Measurements from ENCODE around the gene DGKH. TPM values are rescaled to one million over a fixed set of nuclear protein-coding genes. Genes with fewer than 3 reads are reported as not detected.

The DGKH gene
- total and polyA plus RNA-seq, 2 experiments from 2014 or later: 3.6 to 7.2 TPM

GRCh38 chr13:42027286-42027685 lies 21.2 kb upstream of the DGKH start:
- Histone ChIP-seq H4K20me1 (ENCODE audit: insufficient read depth, poor library complexity, severe bottlenecking) (no peaks in the 10 kb centered on the region), H3K36me3 (replicated peaks; ENCODE audit: insufficient read depth, low read depth) (no peaks in the 10 kb centered on the region), H3K9me3 (ENCODE audit: low read depth) (no peaks in the 10 kb centered on the region), H3K27ac (peak overlapping the region; percentile 54), H2AFZ (no peak overlapping the region), H3K4me2 (no peak overlapping the region), H3K27me3 (no peaks in the 10 kb centered on the region), H3K4me1 (ENCODE audit: insufficient read depth) (peaks cover 19% of the 10 kb centered on the region), H3K4me3 (no peak overlapping the region), H3K9me2 (replicated peaks; ENCODE audit: insufficient read depth) (no peaks in the 10 kb centered on the region), H3K79me2 (no peaks in the 10 kb centered on the region)
- no peak for DNase-seq (ENCODE audit: low spot score)
- TF ChIP-seq EZH2phosphoT487 (IDR thresholded peaks at IDR 0.05; ENCODE audit: low read depth, severe bottlenecking, unreplicated experiment) (no peak), EZH2 (IDR thresholded peaks at IDR 0.05; ENCODE audit: borderline replicate concordance) (no peak), CTCF (IDR thresholded peaks at IDR 0.05; ENCODE audit: poor library complexity) (no peak)

GRCh38 chr13:42028113-42028799 lies 20.2 kb upstream of the DGKH start:
- WGBS (ENCODE audit: low lambda C conversion rate, missing lambda C conversion rate): 52% methylated on average over 3 of the region's 3 CpGs
- peak; percentile 64 for DNase-seq (ENCODE audit: low spot score)
- Histone ChIP-seq H3K4me3 (no peak overlapping the region), H3K4me2 (peak overlapping the region; percentile 58), H3K36me3 (replicated peaks; ENCODE audit: insufficient read depth, low read depth) (no peaks in the 10 kb centered on the region), H3K4me1 (ENCODE audit: insufficient read depth) (peaks cover 19% of the 10 kb centered on the region), H3K9me2 (replicated peaks; ENCODE audit: insufficient read depth) (no peaks in the 10 kb centered on the region), H2AFZ (peak overlapping the region; percentile 62), H3K27me3 (no peaks in the 10 kb centered on the region), H4K20me1 (ENCODE audit: insufficient read depth, poor library complexity, severe bottlenecking) (no peaks in the 10 kb centered on the region), H3K27ac (peak overlapping the region; percentile 95), H3K79me2 (no peaks in the 10 kb centered on the region), H3K9me3 (ENCODE audit: low read depth) (no peaks in the 10 kb centered on the region)
- TF ChIP-seq EZH2 (IDR thresholded peaks at IDR 0.05; ENCODE audit: borderline replicate concordance): no peak

- DNase-seq (ENCODE audit: low spot score): no peak
- H3K36me3 ChIP-seq (replicated peaks; ENCODE audit: insufficient read depth, low read depth): no peaks in the 10 kb centered on the region
- H3K79me2 ChIP-seq: no peaks in the 10 kb centered on the region
Measured at GRCh38 chr13:42035905-42036521, 12.4 kb upstream of the DGKH start.

More at GRCh38 chr13:42035905-42036521, 12.4 kb upstream of the DGKH start:
- Histone ChIP-seq H3K9me2 (replicated peaks; ENCODE audit: insufficient read depth) (no peaks in the 10 kb centered on the region), H3K27ac (no peak overlapping the region), H3K27me3 (no peaks in the 10 kb centered on the region), H3K9me3 (ENCODE audit: low read depth) (no peaks in the 10 kb centered on the region), H2AFZ (no peak overlapping the region), H3K4me3 (no peak overlapping the region), H3K4me1 (ENCODE audit: insufficient read depth) (no peaks in the 10 kb centered on the region), H3K4me2 (no peak overlapping the region), H4K20me1 (ENCODE audit: insufficient read depth, poor library complexity, severe bottlenecking) (no peaks in the 10 kb centered on the region)
- no peak for TF ChIP-seq EZH2 (IDR thresholded peaks at IDR 0.05; ENCODE audit: borderline replicate concordance)
- no peak for TF ChIP-seq CTCF (IDR thresholded peaks at IDR 0.05; ENCODE audit: poor library complexity)
- TF ChIP-seq EZH2phosphoT487 (IDR thresholded peaks at IDR 0.05; ENCODE audit: low read depth, severe bottlenecking, unreplicated experiment): no peak
